SK-N-SH treated with all-trans-retinoic acid at 6 μM for 48 hours (cell line): Measurements from ENCODE around the gene CBLN3.

Experiments used
- ATAC-seq: fragments of 200-7000 bp; cut with Tn5 transposase; 3 replicates; pipeline ENCODE4 v1.9.1; 2020; ENCODE audit warnings: mild to moderate bottlenecking, moderate library complexity
- ARNTL ChIP-seq: fragments of 450-650 bp; formaldehyde crosslinking; IDR thresholded peaks from 2 replicates; pipeline ENCODE4 v1.5.0; 2020; ENCODE audit warnings: low read depth, mild to moderate bottlenecking, moderate library complexity, borderline replicate concordance
- BACH2 ChIP-seq: fragments of 250-450 bp; sonication (Bioruptor Pico); IDR thresholded peaks from 2 replicates; pipeline ENCODE4 v1.9.0; 2021; ENCODE audit warnings: mild to moderate bottlenecking, borderline replicate concordance
- CSRNP3 ChIP-seq: fragments of 250-450 bp; sonication (Bioruptor Pico); IDR thresholded peaks from 2 replicates; pipeline ENCODE4 v1.5.1; 2021; ENCODE audit warnings: mild to moderate bottlenecking, moderate library complexity
- GLIS3 ChIP-seq: fragments of 250-450 bp; sonication (Bioruptor Pico); IDR thresholded peaks from 2 replicates; pipeline ENCODE4 v1.5.0; 2020; ENCODE audit warnings: mild to moderate bottlenecking, moderate library complexity
- ISL1 ChIP-seq: fragments of 250-450 bp; sonication (Bioruptor Pico); IDR thresholded peaks from 2 replicates; pipeline ENCODE4 v2.1.2; 2022; ENCODE audit warnings: mild to moderate bottlenecking, moderate library complexity
- OSR1 ChIP-seq: fragments of 250-450 bp; sonication (Bioruptor Pico); IDR thresholded peaks from 2 replicates; pipeline ENCODE4 v1.8.0; 2022; ENCODE audit warnings: moderate library complexity, mild to moderate bottlenecking, inconsistent platforms
- PATZ1 ChIP-seq: fragments of 250-450 bp; sonication (Bioruptor Pico); IDR thresholded peaks from 2 replicates; pipeline ENCODE4 v1.8.0; 2020; ENCODE audit warnings: mild to moderate bottlenecking, moderate library complexity, borderline replicate concordance
- POU6F1 ChIP-seq: fragments of 250-450 bp; sonication (Bioruptor Pico); IDR thresholded peaks from 2 replicates; pipeline ENCODE4 v1.8.0; 2021; ENCODE audit warnings: low read depth, mild to moderate bottlenecking, moderate library complexity, borderline replicate concordance
- SNAI2 ChIP-seq: fragments of 250-450 bp; sonication (Bioruptor Pico); IDR thresholded peaks from 2 replicates; pipeline ENCODE4 v1.5.0; 2020; ENCODE audit warnings: mild to moderate bottlenecking, moderate library complexity
- TOX ChIP-seq: fragments of 250-450 bp; sonication (Bioruptor Pico); IDR thresholded peaks from 2 replicates; pipeline ENCODE4 v1.8.0; 2021; ENCODE audit warnings: mild to moderate bottlenecking, moderate library complexity, borderline replicate concordance
- TSHZ2 ChIP-seq: fragments of 250-450 bp; sonication (Bioruptor Pico); IDR thresholded peaks from 2 replicates; pipeline ENCODE4 v1.5.0; 2020; ENCODE audit warnings: mild to moderate bottlenecking, moderate library complexity
- ZC3H10 ChIP-seq: fragments of 250-450 bp; sonication (Bioruptor Pico); IDR thresholded peaks from 2 replicates; pipeline ENCODE4 v1.5.1; 2021; ENCODE audit warnings: mild to moderate bottlenecking, moderate library complexity
- ZFP3 ChIP-seq: fragments of 250-450 bp; sonication (Bioruptor Pico); IDR thresholded peaks from 2 replicates; pipeline ENCODE4 v1.5.0; 2020; ENCODE audit warnings: mild to moderate bottlenecking, moderate library complexity
- ZFP30 ChIP-seq: fragments of 450-650 bp; formaldehyde crosslinking; IDR thresholded peaks from 2 replicates; pipeline ENCODE4 v1.5.0; 2022; ENCODE audit warnings: mild to moderate bottlenecking, moderate library complexity
- ZNF70 ChIP-seq: fragments of 450-650 bp; formaldehyde crosslinking; IDR thresholded peaks from 2 replicates; pipeline ENCODE4 v1.5.0; 2020; ENCODE audit warnings: mild to moderate bottlenecking, moderate library complexity
- ZNF8 ChIP-seq: fragments of 450-650 bp; formaldehyde crosslinking; IDR thresholded peaks from 2 replicates; pipeline ENCODE4 v1.5.0; 2020; ENCODE audit warnings: mild to moderate bottlenecking, moderate library complexity

The CBLN3 gene

GRCh38 chr14:24430682-24431568 lies 1.5 kb upstream of the CBLN3 start (continued):
- TF ChIP-seq TSHZ2 (CRISPR knock-in tag) (no peak), SNAI2 (CRISPR knock-in tag) (no peak), GLIS3 (CRISPR knock-in tag) (no peak), BACH2 (CRISPR knock-in tag) (no peak), TOX (no peak), ZFP3 (CRISPR knock-in tag) (no peak), ZNF8 (CRISPR knock-in tag) (no peak), ZC3H10 (no peak), ZFP30 (CRISPR knock-in tag) (no peak), POU6F1 (CRISPR knock-in tag) (no peak)
- TF ChIP-seq, all 23 proteins: peak for 0

GRCh38 chr14:24430143-24430681 lies 744 bp upstream of the CBLN3 start:
- TF ChIP-seq ZFP3 (CRISPR knock-in tag) = no peak
- no peak for TF ChIP-seq PATZ1 (CRISPR knock-in tag)
- TF ChIP-seq TOX = no peak
- no peak for TF ChIP-seq BACH2 (CRISPR knock-in tag)
- TF ChIP-seq, all 23 proteins: peak for 0
- peak; percentile 82 for ATAC-seq

- ATAC-seq = no peak
- no peak for TF ChIP-seq ZNF70 (CRISPR knock-in tag)
- no peak for TF ChIP-seq ARNTL (CRISPR knock-in tag)
- no peak for TF ChIP-seq OSR1 (CRISPR knock-in tag)
- TF ChIP-seq ZNF8 (CRISPR knock-in tag) = no peak
- no peak for TF ChIP-seq ISL1 (CRISPR knock-in tag)
- TF ChIP-seq, all 23 proteins: peak for 0
Observed at GRCh38 chr14:24428628-24429394, 657 bp downstream of the CBLN3 start.

GRCh38 chr14:24427537-24428508 lies 1.6 kb downstream of the CBLN3 start:
- no peak for TF ChIP-seq CSRNP3 (CRISPR knock-in tag)
- no peak for TF ChIP-seq BACH2 (CRISPR knock-in tag)
- TF ChIP-seq ARNTL (CRISPR knock-in tag) = no peak

More at GRCh38 chr14:24427537-24428508, 1.6 kb downstream of the CBLN3 start:
- ATAC-seq = no peak
